T-helper 1 cell treated with Interleukin-12 subunit alpha and Interleukin-12 subunit beta and Interleukin-4 antibody, amounts not matched to agents 30 ng/mL and 1 ng/mL, for 36 hours (primary cell): ENCODE results near the gene BLVRB. TPM values are rescaled to one million over a fixed set of nuclear protein-coding genes. Genes with fewer than 3 reads are reported as not detected.
"Not testable (repeated sequence)": the region's sequence is repeated elsewhere in the genome, so short reads cannot be mapped to it uniquely, and the experiment has no call there.

ENCODE experiments used
- intact Hi-C: fragments of 100-400 bp; cut with micrococcal nuclease; formaldehyde crosslinking; loops from one replicate; pipeline ENCODE4 v1.15.1; 2024
- total RNA-seq: library from RNA; stranded (reverse); gene quantifications from 2 replicates; pipeline ENCODE4 v1.2.3, GENCODE V29; 2022

The BLVRB gene
- total RNA-seq: 10.2 and 10.8 TPM in 2 replicates

- intact Hi-C loops: loop anchor here (1.0 to 5.0 kb wide), 16 partner anchors 22 to 897 kb away; partner anchors contain the start of genes AKT2, B9D2, C19orf47 and MAP3K10
Observed at GRCh38 chr19:40465557-40466218, at the start of gene BLVRB. Gene BLVRB, minus strand, starts transcription at chr19:40465745. Its CDS starts 57 bp downstream, at chr19:40465688.

GRCh38 chr19:40513741-40514315, 48.3 kb upstream of the BLVRB start:
- intact Hi-C loops: no loop called here

GRCh38 chr19:40513345-40513678, 47.8 kb upstream of the BLVRB start:
- intact Hi-C loops: no loop called here

- intact Hi-C loops: no loop called here
Observed at GRCh38 chr19:40512473-40513344, 47.2 kb upstream of the BLVRB start.

GRCh38 chr19:40512110-40512472, 46.5 kb upstream of the BLVRB start:
- intact Hi-C loops: no loop called here

GRCh38 chr19:40511487-40511886, 45.9 kb upstream of the BLVRB start:
- intact Hi-C loops: no loop called here

GRCh38 chr19:40510526-40511115, 45.1 kb upstream of the BLVRB start:
- intact Hi-C loops: no loop called here

GRCh38 chr19:40508739-40509260, 43.3 kb upstream of the BLVRB start:
- intact Hi-C loops: no loop called here

GRCh38 chr19:40507892-40508291, 42.3 kb upstream of the BLVRB start:
- intact Hi-C loops: no loop called here

GRCh38 chr19:40506099-40506498, 40.6 kb upstream of the BLVRB start:
- intact Hi-C loops: no loop called here

GRCh38 chr19:40503320-40503695, 37.8 kb upstream of the BLVRB start:
- intact Hi-C loops: no loop called here

- intact Hi-C loops: no loop called here
Observed at GRCh38 chr19:40502647-40503319, 37.2 kb upstream of the BLVRB start.

- intact Hi-C loops: no loop called here
Observed at GRCh38 chr19:40502081-40502480, 36.5 kb upstream of the BLVRB start.

GRCh38 chr19:40501599-40501998, 36.1 kb upstream of the BLVRB start:
- intact Hi-C loops: no loop called here

- intact Hi-C loops: not testable (repeated sequence)
Observed at GRCh38 chr19:40500678-40501530, 35.4 kb upstream of the BLVRB start.

- intact Hi-C loops: no loop called here
Observed at GRCh38 chr19:40499320-40499719, 33.8 kb upstream of the BLVRB start.

GRCh38 chr19:40497214-40497613, 31.7 kb upstream of the BLVRB start:
- intact Hi-C loops: no loop called here

GRCh38 chr19:40494191-40494838, 28.8 kb upstream of the BLVRB start:
- intact Hi-C loops: no loop called here

- intact Hi-C loops: no loop called here
Observed at GRCh38 chr19:40493778-40494177, 28.2 kb upstream of the BLVRB start.

- intact Hi-C loops: no loop called here
Observed at GRCh38 chr19:40492274-40492673, 26.7 kb upstream of the BLVRB start.
